HG02981 (cell line): ENCODE results near the gene ZNF497.
"Not testable (repeated sequence)": the region's sequence is repeated elsewhere in the genome, so short reads cannot be mapped to it uniquely, and the experiment has no call there.

Source experiments
- ATAC-seq: cut with Tn5 transposase; IDR thresholded peaks from one replicate; pipeline ENCODE4 v1.9.1; 2021; ENCODE audit warnings: mild to moderate bottlenecking, moderate library complexity; ENCODE audit not compliant: unreplicated experiment

Gene ZNF497

GRCh38 chr19:58318297-58318696, 44.3 kb downstream of the ZNF497 start:
- no peak for ATAC-seq

DNA sequence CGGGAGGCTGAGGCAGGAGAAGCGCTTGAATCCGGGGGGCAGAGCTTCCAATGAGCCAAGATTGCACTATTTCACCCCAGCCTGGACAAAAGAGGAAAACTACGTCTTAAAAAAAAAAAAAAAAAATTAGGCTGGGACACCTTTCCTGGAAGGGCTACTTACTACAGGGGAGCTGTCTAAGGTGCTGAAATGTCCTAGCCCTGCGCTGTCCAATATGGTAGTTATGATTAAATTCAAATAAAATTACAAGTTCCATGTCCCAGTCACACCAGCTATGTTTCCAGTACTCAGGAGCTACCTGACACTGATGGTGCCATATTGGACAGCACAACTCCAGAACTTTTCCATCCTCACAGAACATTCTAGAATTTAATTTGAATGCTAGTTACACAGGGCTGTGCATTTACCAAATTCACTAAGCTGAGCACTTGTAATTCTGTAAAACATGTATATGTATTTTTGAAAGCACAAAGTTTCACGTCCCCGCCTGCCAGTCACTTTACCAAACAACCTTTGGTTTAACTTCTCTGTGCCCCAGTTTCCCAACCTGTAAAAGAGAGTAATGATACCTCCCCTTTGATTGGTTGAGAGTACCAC, 45.0 kb downstream of the ZNF497 start:
- no peak for ATAC-seq

- ATAC-seq = no peak
Measured at GRCh38 chr19:58315580-58315979, 47.0 kb downstream of the ZNF497 start.

DNA sequence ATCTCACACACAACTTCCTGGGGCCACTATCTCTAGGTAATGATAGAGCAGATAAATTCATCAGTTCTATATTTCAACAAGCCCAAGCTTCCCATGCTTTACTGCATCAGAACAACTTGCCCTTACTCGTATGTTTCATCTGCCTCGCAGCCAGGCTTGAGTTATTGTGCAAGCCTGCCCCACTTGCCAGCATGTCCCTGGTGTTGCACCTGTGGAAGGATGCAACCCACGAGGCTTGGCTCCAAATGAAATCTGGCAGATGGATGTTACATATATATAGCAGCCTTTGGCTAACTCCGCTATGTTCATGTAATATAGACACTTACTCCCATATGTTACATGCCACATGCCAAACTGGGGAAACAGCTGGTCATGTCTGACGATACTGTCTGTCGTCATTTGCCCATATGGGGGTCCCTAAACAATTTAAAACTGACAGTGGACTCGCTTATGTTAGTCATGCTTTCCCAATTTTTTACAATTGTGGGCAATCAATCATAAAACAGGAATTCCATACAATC, 51.1 kb downstream of the ZNF497 start:
- no peak for ATAC-seq

GRCh38 chr19:58310685-58311084, 51.9 kb downstream of the ZNF497 start:
- ATAC-seq = not testable (repeated sequence)

- ATAC-seq = no peak
Measured at GRCh38 chr19:58307736-58308135, 54.8 kb downstream of the ZNF497 start.

GRCh38 chr19:58305932-58306323, 56.6 kb downstream of the ZNF497 start:
- no peak for ATAC-seq

DNA sequence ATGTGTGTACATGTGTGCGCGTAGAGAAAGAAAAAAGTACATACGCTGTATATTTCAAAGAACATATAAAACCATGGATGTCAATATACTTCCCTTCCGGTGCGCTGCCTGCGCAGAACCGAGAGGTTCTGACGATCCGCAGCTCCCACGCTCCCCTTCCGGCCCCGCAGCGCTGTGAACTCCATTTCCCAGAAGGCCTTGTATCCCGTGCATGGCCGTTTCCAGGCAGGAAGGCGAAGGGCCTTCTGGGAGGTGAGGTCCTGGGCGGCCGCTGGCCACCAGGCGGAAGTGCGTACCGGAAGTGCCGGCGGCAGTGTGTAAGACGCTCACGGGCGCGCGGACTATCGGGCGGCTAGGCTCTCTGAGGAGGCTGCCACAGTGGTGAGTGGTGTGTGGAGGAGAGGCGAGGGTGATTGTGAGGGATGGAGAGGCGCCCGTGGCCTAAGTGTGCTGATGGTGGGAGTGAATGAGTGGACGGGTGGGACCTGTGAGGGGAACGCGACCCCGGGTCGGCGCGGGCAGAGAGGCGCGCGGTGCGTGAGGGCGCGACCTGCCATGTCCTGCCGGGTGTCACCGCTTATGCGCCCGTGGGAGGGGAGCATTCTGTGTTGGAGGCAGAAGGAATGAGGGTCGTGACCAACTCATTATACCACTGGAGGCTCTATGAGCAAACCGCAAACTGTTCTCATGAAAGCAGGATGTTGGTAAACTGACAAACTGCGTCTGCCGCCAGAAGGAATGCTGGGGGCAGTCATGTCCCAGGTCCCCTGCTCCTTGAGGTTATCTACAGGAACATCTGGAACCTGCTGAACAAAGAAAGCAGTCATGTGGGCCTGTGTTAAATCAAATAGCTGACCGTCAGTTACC, 57.3 kb downstream of the ZNF497 start, which contains the start of gene ERVK3-1:
Gene ERVK3-1, plus strand, starts transcription at position 313 of the 867 bp plus-strand sequence. CDS start 6,792 bp downstream, outside the sequence.
- ATAC-seq = peak; percentile 96

DNA sequence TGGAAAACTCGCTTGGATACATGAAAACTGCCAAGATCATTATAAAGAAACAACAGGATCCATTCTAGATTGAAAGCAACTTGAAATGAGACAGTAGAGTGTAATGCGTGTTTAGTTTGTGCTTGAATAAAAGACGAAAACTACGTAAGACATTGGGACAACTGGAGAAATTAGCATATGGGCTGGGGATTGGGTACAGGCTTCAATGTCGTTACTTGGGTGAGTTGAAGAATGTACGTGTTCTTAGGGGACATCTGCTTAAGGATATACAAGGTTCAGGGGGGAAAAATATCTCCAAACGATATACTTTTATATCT, 57.8 kb downstream of the ZNF497 start:
- no peak for ATAC-seq
